Neural progenitor cell (in vitro differentiated cells): ENCODE measurements around the gene CTF1.

Experiments used
- EZH2phosphoT487 ChIP-seq: fragments of 200-600 bp; sonication (generic); IDR thresholded peaks from 2 replicates; pipeline ENCODE4 v1.6.1; 2017; ENCODE audit warnings: antibody characterized with exemption
- TF ChIP-seq, protein P1 (sequence below): fragments of 200-600 bp; sonication (generic); IDR thresholded peaks from 2 replicates; pipeline ENCODE4 v1.5.1; 2017; ENCODE audit warnings: antibody characterized with exemption, mild to moderate bottlenecking

GRCh38 chr16:30930160-30930571 is 33.8 kb downstream of the CTF1 start:
- TF ChIP-seq, protein P1, sequence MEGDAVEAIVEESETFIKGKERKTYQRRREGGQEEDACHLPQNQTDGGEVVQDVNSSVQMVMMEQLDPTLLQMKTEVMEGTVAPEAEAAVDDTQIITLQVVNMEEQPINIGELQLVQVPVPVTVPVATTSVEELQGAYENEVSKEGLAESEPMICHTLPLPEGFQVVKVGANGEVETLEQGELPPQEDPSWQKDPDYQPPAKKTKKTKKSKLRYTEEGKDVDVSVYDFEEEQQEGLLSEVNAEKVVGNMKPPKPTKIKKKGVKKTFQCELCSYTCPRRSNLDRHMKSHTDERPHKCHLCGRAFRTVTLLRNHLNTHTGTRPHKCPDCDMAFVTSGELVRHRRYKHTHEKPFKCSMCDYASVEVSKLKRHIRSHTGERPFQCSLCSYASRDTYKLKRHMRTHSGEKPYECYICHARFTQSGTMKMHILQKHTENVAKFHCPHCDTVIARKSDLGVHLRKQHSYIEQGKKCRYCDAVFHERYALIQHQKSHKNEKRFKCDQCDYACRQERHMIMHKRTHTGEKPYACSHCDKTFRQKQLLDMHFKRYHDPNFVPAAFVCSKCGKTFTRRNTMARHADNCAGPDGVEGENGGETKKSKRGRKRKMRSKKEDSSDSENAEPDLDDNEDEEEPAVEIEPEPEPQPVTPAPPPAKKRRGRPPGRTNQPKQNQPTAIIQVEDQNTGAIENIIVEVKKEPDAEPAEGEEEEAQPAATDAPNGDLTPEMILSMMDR: no peak
- no peak for TF ChIP-seq EZH2phosphoT487
